H1 (cell line): ENCODE data around the gene RHEB. TPM values are rescaled to one million over a fixed set of nuclear protein-coding genes. Genes with fewer than 3 reads are reported as not detected.

Source experiments
- CTCF ChIA-PET: fragments of 300-600 bp; sonication (Branson Sonifier 250); formaldehyde crosslinking; loops from one replicate; lab custom pipeline; 2021; ENCODE audit not compliant: partially characterized antibody; lab: Charles Lee
- POLR2A ChIA-PET: fragments of 300-600 bp; sonication (Branson Sonifier 250); formaldehyde crosslinking; loops from one replicate; lab custom pipeline; 2021; ENCODE audit warnings: inconsistent platforms; ENCODE audit not compliant: partially characterized antibody; lab: Charles Lee
- DNase-seq, 2 experiments: peaks; one replicate each; pipeline versions ENCODE4 v3.0.0 to v3.0.0-alpha.2; 2010 to 2022; ENCODE audit warnings: low spot score in 2 of 2, low read depth in 1 of 2, mixed read lengths in 1 of 2
- FAIRE-seq: peaks from 2 replicates; lab custom pipeline; 2011; peaks lifted over from hg19 to GRCh38; lab: Jason Lieb, UNC
- H2AFZ ChIP-seq: 2 replicates; pipeline ENCODE4 v1.8.1; 2012; ENCODE audit warnings: low read length, inconsistent platforms
- H2AK5ac ChIP-seq: 2 replicates; pipeline ENCODE4 v1.6.1; 2013; ENCODE audit warnings: low read depth, low read length
- H2BK120ac ChIP-seq: replicated peaks from 2 replicates; pipeline ENCODE3; 2013; ENCODE audit warnings: low read depth, low read length, inconsistent platforms
- H2BK12ac ChIP-seq: 2 replicates; pipeline ENCODE4 v1.6.1; 2013; ENCODE audit warnings: low read depth, low read length
- H2BK15ac ChIP-seq: 2 replicates; pipeline ENCODE4 v1.6.1; 2013; ENCODE audit warnings: low read length
- H2BK20ac ChIP-seq: 2 replicates; pipeline ENCODE4 v1.6.1; 2013; ENCODE audit warnings: low read length
- H2BK5ac ChIP-seq: 2 replicates; pipeline ENCODE4 v1.6.1; 2013; ENCODE audit warnings: low read depth, low read length
- H3K14ac ChIP-seq: 2 replicates; pipeline ENCODE4 v1.6.1; 2013; ENCODE audit warnings: inconsistent platforms; ENCODE audit not compliant: insufficient read length
- H3K18ac ChIP-seq: 2 replicates; pipeline ENCODE4 v1.6.1; 2013; ENCODE audit warnings: low read length; ENCODE audit errors: extremely low read depth
- H3K23ac ChIP-seq: 2 replicates; pipeline ENCODE4 v1.6.1; 2013; ENCODE audit warnings: inconsistent platforms; ENCODE audit not compliant: insufficient read length
- H3K23me2 ChIP-seq: 2 replicates; pipeline ENCODE4 v1.6.1; 2013; ENCODE audit warnings: low read depth, low read length
- H3K27ac ChIP-seq: 2 replicates; pipeline ENCODE4 v1.6.1; 2011; ENCODE audit warnings: low read depth, low read length, inconsistent platforms
- H3K27me3 ChIP-seq, 4 experiments: replicated peaks in 1 of 4; 1 replicate in 1 of 4; 2 replicates in 3 of 4; pipeline versions ENCODE4 v1.6.1 to v1.8.1; 2011 to 2013; ENCODE audit warnings: low read length in 3 of 4, mild to moderate bottlenecking in 3 of 4, inconsistent platforms in 2 of 4, mixed read lengths in 2 of 4, moderate library complexity in 1 of 4; ENCODE audit not compliant: control insufficient read depth in 3 of 4, insufficient read depth in 3 of 4; ENCODE audit errors: extremely low read depth in 1 of 4
- H3K36me3 ChIP-seq, 4 experiments: 2 replicates each; pipeline versions ENCODE4 v1.6.1 to v1.8.1; 2011 to 2013; ENCODE audit warnings: mild to moderate bottlenecking in 4 of 4, low read length in 3 of 4, moderate library complexity in 2 of 4, control low read depth in 1 of 4, inconsistent platforms in 1 of 4; ENCODE audit not compliant: insufficient read depth in 4 of 4, control insufficient read depth in 2 of 4
- H3K4ac ChIP-seq: replicated peaks from 2 replicates; pipeline ENCODE3; 2013; ENCODE audit warnings: low read length, low read depth, mixed read lengths, inconsistent platforms; ENCODE audit not compliant: insufficient read length
- H3K4me1 ChIP-seq, 4 experiments: replicated peaks in 1 of 4; 1 replicate in 1 of 4; 2 replicates in 3 of 4; pipeline versions ENCODE4 v1.6.1 to v1.8.1; 2011 to 2013; ENCODE audit warnings: low read length in 3 of 4, inconsistent platforms in 2 of 4, mixed read lengths in 1 of 4; ENCODE audit not compliant: insufficient read depth in 4 of 4, control insufficient read depth in 3 of 4
- H3K4me2 ChIP-seq, 2 experiments: 2 replicates each; pipeline versions ENCODE4 v1.6.1 to v1.8.1; 2011 to 2013; ENCODE audit warnings: low read depth in 2 of 2, low read length in 2 of 2, control low read depth in 1 of 2, inconsistent platforms in 1 of 2, mild to moderate bottlenecking in 1 of 2; ENCODE audit not compliant: insufficient read depth in 1 of 2
- H3K4me3 ChIP-seq, 4 experiments: fragments of 200-600, 300-600 bp in 1 of 4; sonication (generic), shearing (Covaris generic), sonication (Bioruptor Twin) in 1 of 4; 2 replicates each; pipeline versions ENCODE4 v1.5.1 to v1.8.1; 2011 to 2016; ENCODE audit warnings: low read length in 4 of 4, low read depth in 3 of 4, control low read depth in 2 of 4, inconsistent platforms in 2 of 4, mild to moderate bottlenecking in 2 of 4, mixed read lengths in 1 of 4, moderate library complexity in 1 of 4; ENCODE audit not compliant: insufficient read depth in 2 of 4; ENCODE audit errors: extremely low read depth in 1 of 4
- H3K56ac ChIP-seq: replicated peaks from 2 replicates; pipeline ENCODE3; 2013; ENCODE audit warnings: low read depth, mild to moderate bottlenecking, mixed read lengths, low read length, inconsistent platforms; ENCODE audit not compliant: insufficient read length
- H3K79me1 ChIP-seq: 2 replicates; pipeline ENCODE4 v1.6.1; 2013; ENCODE audit warnings: low read depth, low read length, control low read depth
- H3K79me2 ChIP-seq, 2 experiments: 2 replicates each; pipeline versions ENCODE4 v1.6.1 to v1.8.1; 2012 to 2013; ENCODE audit warnings: low read length in 2 of 2, mild to moderate bottlenecking in 2 of 2, inconsistent platforms in 1 of 2; ENCODE audit not compliant: insufficient read depth in 2 of 2, control insufficient read depth in 1 of 2
- H3K9ac ChIP-seq, 4 experiments: replicated peaks in 1 of 4; 1 replicate in 1 of 4; 2 replicates in 3 of 4; pipeline versions ENCODE4 v1.6.1 to v1.8.1; 2011 to 2013; ENCODE audit warnings: low read depth in 3 of 4, low read length in 3 of 4, control low read depth in 2 of 4, mild to moderate bottlenecking in 2 of 4, moderate library complexity in 2 of 4, inconsistent platforms in 1 of 4; ENCODE audit errors: extremely low read depth in 1 of 4
- H3K9me3 ChIP-seq, 2 experiments: 2 replicates each; pipeline versions ENCODE4 v1.6.1 to v1.8.1; 2012 to 2013; ENCODE audit warnings: mild to moderate bottlenecking in 2 of 2, moderate library complexity in 2 of 2, control low read depth in 1 of 2, inconsistent platforms in 1 of 2, low read depth in 1 of 2, low read length in 1 of 2, mixed read lengths in 1 of 2; ENCODE audit not compliant: insufficient read depth in 2 of 2
- H4K20me1 ChIP-seq, 2 experiments: replicated peaks in 1 of 2; 2 replicates each; pipeline versions ENCODE3 to v1.8.1; 2011 to 2013; ENCODE audit warnings: inconsistent platforms in 2 of 2, low read length in 2 of 2, mild to moderate bottlenecking in 1 of 2; ENCODE audit not compliant: insufficient read depth in 2 of 2, control insufficient read depth in 1 of 2
- H4K5ac ChIP-seq: 2 replicates; pipeline ENCODE4 v1.6.1; 2013; ENCODE audit warnings: low read length, low read depth, mixed read lengths, inconsistent platforms; ENCODE audit not compliant: insufficient read length
- H4K8ac ChIP-seq: 2 replicates; pipeline ENCODE4 v1.8.0; 2013; ENCODE audit warnings: mild to moderate bottlenecking, moderate library complexity, low read length, inconsistent platforms; ENCODE audit not compliant: insufficient read depth; ENCODE audit errors: extremely low read depth
- H4K91ac ChIP-seq: replicated peaks from 2 replicates; pipeline ENCODE3; 2013; ENCODE audit warnings: low read length, mixed read lengths, inconsistent platforms; ENCODE audit not compliant: insufficient read length
- CBX8 ChIP-seq: fragments of 300-800, 300-1000 bp; sonication (generic); IDR thresholded peaks from 2 replicates; pipeline ENCODE4 v1.7.1; 2016; ENCODE audit warnings: low read depth, low read length, borderline replicate concordance
- CTBP2 ChIP-seq: IDR thresholded peaks from 2 replicates; pipeline ENCODE4 v1.7.0; 2011; ENCODE audit warnings: borderline replicate concordance, mild to moderate bottlenecking, moderate library complexity, mixed read lengths, low read length; ENCODE audit not compliant: insufficient read depth, insufficient read length
- JUND ChIP-seq: IDR thresholded peaks from 2 replicates; pipeline ENCODE4 v1.6.1; 2011; ENCODE audit warnings: mild to moderate bottlenecking, improper control_type of control experiment, low read length
- MAFK ChIP-seq: IDR thresholded peaks from 2 replicates; pipeline ENCODE4 v1.6.1; 2012; ENCODE audit warnings: low read depth, mild to moderate bottlenecking, improper control_type of control experiment, low read length
- SP2 ChIP-seq: IDR thresholded peaks from 2 replicates; pipeline ENCODE4 v1.6.1; 2012; ENCODE audit warnings: mild to moderate bottlenecking, low read length, inconsistent platforms
- SRF ChIP-seq: IDR thresholded peaks from 2 replicates; pipeline ENCODE4 v1.6.1; 2011; ENCODE audit warnings: mild to moderate bottlenecking, low read depth, low read length, moderate library complexity
- TCF12 ChIP-seq: IDR thresholded peaks from 2 replicates; pipeline ENCODE4 v1.6.1; 2011; ENCODE audit warnings: low read depth, mild to moderate bottlenecking, low read length
- TEAD4 ChIP-seq: IDR thresholded peaks from 2 replicates; pipeline ENCODE4 v1.6.1; 2012; ENCODE audit warnings: low read depth, low read length, inconsistent platforms, mixed read lengths
- YY1 ChIP-seq: IDR thresholded peaks from 2 replicates; pipeline ENCODE4 v1.6.1; 2011; ENCODE audit warnings: low read depth, mild to moderate bottlenecking, low read length
- WGBS, 2 experiments: shearing (Covaris generic) in 1 of 2; methylation state at CpG; one replicate each; pipeline versions ENCODE4 v1.1.6 to v1.1.7; 2013 to 2015; ENCODE audit warnings: low lambda C conversion rate in 2 of 2, mixed read lengths in 2 of 2, inconsistent platforms in 1 of 2, low coverage in 1 of 2, missing lambda C conversion rate in 1 of 2; ENCODE audit not compliant: insufficient replicate concordance in 2 of 2, insufficient coverage in 1 of 2, insufficient read length in 1 of 2; ENCODE audit errors: extremely low coverage in 1 of 2, missing lambda C conversion rate in 1 of 2; 5-methylcytosine and 5-hydroxymethylcytosine counted together
- polyA plus RNA-seq, 7 experiments: library from polyadenylated mRNA; depleted of rRNA in 3 of 7; stranded (reverse) in 5 of 7; unstranded in 2 of 7; fragments of >200 nt in 5 of 7; fragments of 200-250 nt in 2 of 7; gene quantifications; 1 replicate in 5 of 7; 2 replicates in 1 of 7; 4 replicates in 1 of 7; pipeline versions ENCODE4 v1.2.1 to v1.2.3, GENCODE V29; 2011 to 2013; ENCODE audit warnings: missing spikeins in 2 of 7, mixed read lengths in 2 of 7
- total RNA-seq: library from RNA; stranded (reverse); fragmentation: NEBNext Ultra II Directional; extraction: Animal tissue kit (Norgen Biotek cat#: 25700); gene quantifications from 2 replicates; pipeline ENCODE4 v1.2.1, GENCODE V29; 2021

Gene RHEB
- total and polyA plus RNA-seq, 2 of the 8 experiments (the other 6 are each of a cell fraction or from before 2014, with no cell fraction given): 60.8 to 132 TPM

- Histone ChIP-seq H3K27ac (no peak overlapping the region), H4K91ac (no peak overlapping the region), H3K4me1 (peaks cover 15 to 24% (median 19%) of the 10 kb centered on the region in 4 experiments), H2AFZ (no peak overlapping the region), H3K14ac (no peak overlapping the region), H3K18ac (no peak overlapping the region; the same call in 1 of the 2 replicates), H3K36me3 (peaks cover 13 to 43% (median 26%) of the 10 kb centered on the region in 4 experiments), H2BK15ac (no peak overlapping the region), H3K79me2 (peaks cover 0 to 39% of the 10 kb centered on the region in 2 experiments; a peak in 2 of 4 replicates), H3K9ac (peak overlapping the region in 1 of 4 experiments; percentile 31; a peak in 1 of 7 replicates), H4K20me1 (no peaks in the 10 kb centered on the region), H2BK120ac (peak overlapping the region; percentile 18), H3K9me3 (no peaks in the 10 kb centered on the region), H3K79me1 (no peaks in the 10 kb centered on the region; the same call in 1 of the 2 replicates), H2BK20ac (no peak overlapping the region), H2AK5ac (no peak overlapping the region), H3K23me2 (no peaks in the 10 kb centered on the region; the same call in 1 of the 2 replicates), H3K56ac (no peak overlapping the region), H3K27me3 (no peaks in the 10 kb centered on the region), H4K8ac (no peak overlapping the region), H3K4ac (no peak overlapping the region), H2BK5ac (peak overlapping the region; percentile 64; the same call in 1 of the 2 replicates), H3K4me3 (no peak overlapping the region), H3K4me2 (peak overlapping the region in 1 of 2 experiments; percentile 18; a peak in 1 of 4 replicates), H4K5ac (no peak overlapping the region), H3K23ac (no peak overlapping the region), H2BK12ac (no peak overlapping the region)
- FAIRE-seq: no peak
- TF ChIP-seq YY1: no peak
- TF ChIP-seq JUND: no peak
- no peak for TF ChIP-seq TEAD4
- TF ChIP-seq TCF12: no peak
- no peak for TF ChIP-seq CTBP2
- TF ChIP-seq SRF: no peak
- no peak for TF ChIP-seq CBX8
- no peak for TF ChIP-seq MAFK
- no peak for TF ChIP-seq SP2
- DNase-seq: no peak
- WGBS, 2 experiments: 87% methylated on average over 2 of the region's 2 CpGs; no CpG with 5 or more reads in 1 of the 2 experiments
- POLR2A ChIA-PET: interaction anchor here (0.6 to 3.7 kb wide), 4 partner anchors 10 to 38 kb away, joined by 3 to 29 read pairs (median 6); no protein-coding TSS in a partner anchor
- CTCF ChIA-PET: interaction anchor here (0.8 to 2.3 kb wide), 4 partner anchors 8 to 102 kb away, joined by 4 to 10 read pairs (median 4); no protein-coding TSS in a partner anchor
Measured at GRCh38 chr7:151470711-151471110, 49.0 kb downstream of the RHEB start.
